GM12878 (cell line): ENCODE results near the gene NCBP3. TPM values are rescaled to one million over a fixed set of nuclear protein-coding genes. Genes with fewer than 3 reads are reported as not detected.

ENCODE experiments used
- ATAC-seq: fragments of 200-7000 bp; cut with Tn5 transposase; 3 replicates; pipeline ENCODE4 v1.9.1; 2020; ENCODE audit warnings: mild to moderate bottlenecking, moderate library complexity
- BruUV-seq: library from RNA; stranded (reverse); fragments of 400-500 nt; replicated peaks from 2 replicates; lab custom pipeline; 2021; lab: Mats Ljungman, UMichigan
- CTCF ChIA-PET: fragments of 300-600 bp; sonication (Branson Sonifier 250); formaldehyde crosslinking; extraction: SDS; loops from one replicate; lab custom pipeline; 2021; ENCODE audit warnings: inconsistent platforms; lab: Yijun Ruan, JAX
- POLR2A ChIA-PET: fragments of 350-600 bp; formaldehyde crosslinking; extraction: SDS; loops from one replicate; lab custom pipeline; 2021; ENCODE audit warnings: inconsistent platforms; lab: Charles Lee
- RAD21 ChIA-PET: fragments of 300-600 bp; sonication (Branson Sonifier 250); formaldehyde crosslinking; loops from one replicate; lab custom pipeline; 2023; ENCODE audit warnings: antibody characterized with exemption; ENCODE audit not compliant: unreplicated experiment; lab: Charles Lee
- SMC1A ChIA-PET: fragments of 300-600 bp; sonication (Branson Sonifier 250); formaldehyde crosslinking; loops from one replicate; lab custom pipeline; 2023; ENCODE audit not compliant: unreplicated experiment, uncharacterized antibody; lab: Charles Lee
- DNase-seq: peaks from one replicate; pipeline ENCODE4 v3.0.0-alpha.2; 2011; ENCODE audit warnings: low read depth, low spot score
- FAIRE-seq: peaks from 3 replicates; lab custom pipeline; 2011; peaks lifted over from hg19 to GRCh38; lab: Jason Lieb, UNC
- H2AFZ ChIP-seq: 2 replicates; pipeline ENCODE4 v1.6.0; 2011; ENCODE audit warnings: low read depth, low read length, control low read depth; ENCODE audit not compliant: control insufficient read depth
- H3K27ac ChIP-seq: 2 replicates; pipeline ENCODE4 v1.5.1; 2011; ENCODE audit warnings: control low read depth; ENCODE audit not compliant: control insufficient read depth, insufficient read depth
- H3K27me3 ChIP-seq, 2 experiments: replicated peaks in 1 of 2; 2 replicates each; pipeline versions ENCODE4 v1.6.0 to v1.6.1; 2011; ENCODE audit warnings: low read length in 1 of 2; ENCODE audit not compliant: control insufficient read depth in 2 of 2, insufficient read depth in 2 of 2
- H3K36me3 ChIP-seq, 2 experiments: 2 replicates each; pipeline ENCODE4 v1.5.1; 2011; ENCODE audit warnings: low read length in 1 of 2; ENCODE audit not compliant: control insufficient read depth in 2 of 2, insufficient read depth in 2 of 2
- H3K4me1 ChIP-seq: 2 replicates; pipeline ENCODE4 v1.6.1; 2011; ENCODE audit warnings: mild to moderate bottlenecking, low read length, moderate library complexity, mixed read lengths; ENCODE audit not compliant: control insufficient read depth, insufficient read depth
- H3K4me2 ChIP-seq: 2 replicates; pipeline ENCODE4 v1.6.0; 2011; ENCODE audit warnings: control low read depth; ENCODE audit not compliant: control insufficient read depth, insufficient read depth
- H3K4me3 ChIP-seq: fragments of 200-600 bp; sonication (generic); 2 replicates; pipeline ENCODE4 v1.5.1; 2016
- H3K79me2 ChIP-seq: 2 replicates; pipeline ENCODE4 v1.6.0; 2011; ENCODE audit warnings: low read length; ENCODE audit not compliant: control insufficient read depth, insufficient read depth
- H3K9ac ChIP-seq: 2 replicates; pipeline ENCODE4 v1.8.0; 2011; ENCODE audit warnings: low read length, control low read depth, mixed read lengths; ENCODE audit not compliant: control insufficient read depth, insufficient read depth
- H3K9me3 ChIP-seq: replicated peaks from 3 replicates; pipeline ENCODE4 v1.5.1; 2011; ENCODE audit warnings: mild to moderate bottlenecking, low read length; ENCODE audit not compliant: control insufficient read depth, insufficient read depth
- H4K20me1 ChIP-seq: 2 replicates; pipeline ENCODE4 v1.6.0; 2011; ENCODE audit not compliant: control insufficient read depth, insufficient read depth
- ASH2L ChIP-seq: fragments of 300-600, 200-600 bp; sonication (generic); IDR thresholded peaks from 2 replicates; pipeline ENCODE4 v1.6.1; 2017; ENCODE audit warnings: low read depth, mild to moderate bottlenecking, borderline replicate concordance
- ATF7 ChIP-seq: fragments of 450-650 bp; IDR thresholded peaks from 2 replicates; pipeline ENCODE4 v1.6.1; 2016; ENCODE audit warnings: low read depth, mild to moderate bottlenecking
- CREB1 ChIP-seq: IDR thresholded peaks from 2 replicates; pipeline ENCODE4 v1.6.1; 2012; ENCODE audit warnings: low read depth, mild to moderate bottlenecking, inconsistent platforms
- GABPA ChIP-seq: IDR thresholded peaks from 2 replicates; pipeline ENCODE4 v1.6.1; 2014; ENCODE audit warnings: antibody characterized with exemption, low read depth, mild to moderate bottlenecking, inconsistent platforms
- IKZF1 ChIP-seq: fragments of 450-650 bp; conservative IDR thresholded peaks from 2 replicates; pipeline ENCODE4 v1.6.1; 2017; ENCODE audit warnings: antibody characterized with exemption, mild to moderate bottlenecking
- MYB ChIP-seq: fragments of 150-350 bp; IDR thresholded peaks from 2 replicates; pipeline ENCODE4 v1.6.1; 2014; ENCODE audit warnings: mild to moderate bottlenecking, low read depth, low read length, borderline replicate concordance
- PML ChIP-seq: IDR thresholded peaks from 2 replicates; pipeline ENCODE4 v1.6.1; 2012; ENCODE audit warnings: low read length, inconsistent platforms
- RBBP5 ChIP-seq: fragments of 200-600 bp; sonication (generic); conservative IDR thresholded peaks from 2 replicates; pipeline ENCODE4 v1.6.1; 2016
- RCOR1 ChIP-seq: conservative IDR thresholded peaks from 2 replicates; pipeline ENCODE4 v1.6.1; 2012; ENCODE audit warnings: low read depth, low read length, improper control_type of control experiment
- RUNX3 ChIP-seq: IDR thresholded peaks from 2 replicates; pipeline ENCODE4 v1.6.1; 2012; ENCODE audit warnings: low read length, inconsistent platforms
- YY1 ChIP-seq: IDR thresholded peaks from 2 replicates; pipeline ENCODE4 v1.6.1; 2011; ENCODE audit warnings: low read depth, mild to moderate bottlenecking, low read length
- WGBS: methylation state at CpG from one replicate; pipeline ENCODE4 v1.1.6; 2016; ENCODE audit warnings: low lambda C conversion rate; ENCODE audit not compliant: insufficient replicate concordance, insufficient coverage; ENCODE audit errors: missing lambda C conversion rate; 5-methylcytosine and 5-hydroxymethylcytosine counted together
- in situ Hi-C: fragments of 300-500 bp; cut with MboI; formaldehyde crosslinking; loops from 9 replicates; pipeline ENCODE4 v1.14.3; 2018; ENCODE audit warnings: mixed read lengths
- intact Hi-C: fragments of 100-400 bp; cut with micrococcal nuclease; formaldehyde crosslinking; loops from one replicate; pipeline ENCODE4 v1.14.2; 2022; ENCODE audit not compliant: unreplicated experiment
- polyA plus RNA-seq, 11 experiments: library from polyadenylated mRNA; depleted of rRNA in 4 of 11; unstranded in 6 of 11; stranded (reverse) in 5 of 11; fragments of >200 nt; fragmentation: Nextera tagmentation in 4 of 11; fragmentation: Illumina TruSeq in 1 of 11; extraction: Ambion mirVana in 4 of 11; extraction: Trizol in 1 of 11; gene quantifications; 1 replicate in 1 of 11; 2 replicates in 10 of 11; pipeline versions ENCODE4 v1.2.1 to v1.2.3, GENCODE V29; 2011 to 2016; ENCODE audit warnings: inconsistent platforms in 2 of 11, missing spikeins in 2 of 11, low read depth in 1 of 11
- total RNA-seq, 4 experiments: library from RNA; depleted of rRNA in 3 of 4; stranded (reverse); fragments of >200 nt in 3 of 4; fragmentation: Illumina TruSeq in 1 of 4; extraction: Trizol in 1 of 4; gene quantifications; 2 replicates each; pipeline versions ENCODE4 v1.2.1 to v1.2.3, GENCODE V29; 2013 to 2021

Gene NCBP3
- total and polyA plus RNA-seq, 10 of the 15 experiments (the other 5 are each of a cell fraction or from before 2014, with no cell fraction given), result 5.2 to 32.0 (median 23.2) TPM

GRCh38 chr17:3848229-3848835 is 2.3 kb upstream of the NCBP3 start:
- ChIA-PET SMC1A (interaction anchor here (6.5 kb wide), 1 partner anchor 111 kb away, joined by 79 read pairs; no protein-coding TSS in a partner anchor), CTCF (interaction anchor here (1.2 to 1.7 kb wide), 2 partner anchors 21 to 111 kb away, joined by 6 to 8 read pairs; no protein-coding TSS in a partner anchor), POLR2A (no interaction called here), RAD21 (no interaction called here)
- Histone ChIP-seq H3K27me3 (no peaks in the 10 kb centered on the region; a peak in 1 of 4 replicates), H3K9ac (no peak overlapping the region), H3K79me2 (peaks cover 22% of the 10 kb centered on the region), H3K4me2 (no peak overlapping the region), H3K4me3 (no peak overlapping the region), H3K4me1 (peaks cover 17% of the 10 kb centered on the region), H3K36me3 (no peaks in the 10 kb centered on the region; a peak in 1 of 4 replicates), H4K20me1 (no peaks in the 10 kb centered on the region), H3K9me3 (no peaks in the 10 kb centered on the region), H2AFZ (no peak overlapping the region), H3K27ac (no peak overlapping the region)
- ATAC-seq (no peak), FAIRE-seq (no peak), DNase-seq (no peak)
- in situ Hi-C loops (no loop called here), intact Hi-C loops (no loop called here)
- BruUV-seq, result no TSS peak
- TF ChIP-seq ATF7 (no peak), PML (no peak), CREB1 (no peak)
- WGBS, result 71% methylated on average over 9 of the region's 9 CpGs

GRCh38 chr17:3847165-3847670 is 1.2 kb upstream of the NCBP3 start:
- no TSS peak for BruUV-seq
- in situ Hi-C loops (no loop called here), intact Hi-C loops (no loop called here)
- H3K27ac ChIP-seq, result no peak overlapping the region
- ChIA-PET RAD21 (interaction anchor here (1.2 to 4.3 kb wide), 3 partner anchors 67 to 211 kb away, joined by 6 to 59 read pairs (median 10); partner anchors contain the start of genes CTNS and SHPK), CTCF (interaction anchor here (0.5 to 2.7 kb wide), 12 partner anchors 8 to 239 kb away, joined by 3 to 16 read pairs (median 7); partner anchors contain the start of gene P2RX1), POLR2A (no interaction called here), SMC1A (interaction anchor here (1.0 to 6.5 kb wide), 3 partner anchors 11 to 124 kb away, joined by 4 to 79 read pairs (median 7); no protein-coding TSS in a partner anchor)
- FAIRE-seq (no peak), ATAC-seq (no peak), DNase-seq (no peak)
- H2AFZ ChIP-seq, result no peak overlapping the region
- no peaks in the 10 kb centered on the region; a peak in 1 of 4 replicates for H3K27me3 ChIP-seq
- H3K79me2 ChIP-seq, result peaks cover 22% of the 10 kb centered on the region
- H3K36me3 ChIP-seq, result peaks cover 0 to 5% of the 10 kb centered on the region in 2 experiments; a peak in 2 of 4 replicates
- peaks cover 17% of the 10 kb centered on the region for H3K4me1 ChIP-seq
- H3K4me2 ChIP-seq, result no peak overlapping the region
- no peak overlapping the region for H3K4me3 ChIP-seq
- H3K9ac ChIP-seq, result no peak overlapping the region
- 94% methylated on average over 8 of the region's 9 CpGs for WGBS
- H3K9me3 ChIP-seq, result no peaks in the 10 kb centered on the region
- H4K20me1 ChIP-seq, result no peaks in the 10 kb centered on the region
- TF ChIP-seq GABPA (no peak), ASH2L (no peak), RCOR1 (no peak), RBBP5 (no peak), RUNX3 (no peak), YY1 (no peak), MYB (no peak), IKZF1 (no peak)
